Measurements from ENCODE around the gene PRMT7. TPM values are rescaled to one million over a fixed set of nuclear protein-coding genes. Genes with fewer than 3 reads are reported as not detected.

Gene PRMT7
- total RNA-seq, 1 experiment from 2014 or later = 33.1 TPM

DNA sequence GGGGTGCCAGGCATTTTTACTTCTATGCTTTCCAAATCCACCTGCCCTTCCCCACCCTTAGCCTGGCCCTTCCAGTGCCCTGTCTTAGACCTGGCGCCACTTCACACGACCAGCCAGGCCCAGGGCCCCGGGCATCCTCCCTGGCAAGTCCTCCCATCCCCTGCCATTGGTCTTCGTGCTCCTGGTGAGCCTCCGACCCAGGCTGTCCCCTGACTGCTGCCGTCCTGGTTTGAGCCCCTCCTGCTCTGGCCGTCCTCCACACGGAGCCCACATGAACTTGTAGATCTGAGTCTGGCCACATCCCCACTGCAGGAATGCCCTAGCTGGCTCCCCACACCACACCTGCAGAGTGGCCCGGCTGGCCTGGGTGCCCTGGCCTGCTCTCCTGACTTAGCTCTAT, 44.0 kb downstream of the PRMT7 start:
- ChIA-PET CTCF (interaction anchor here (0.6 kb wide), 1 partner anchor 19 kb away, joined by 7 read pairs; no protein-coding TSS in a partner anchor), POLR2A (no interaction called here)
- Histone ChIP-seq H3K27ac (ENCODE audit: low read length) (no peak overlapping the region), H3K27me3 (ENCODE audit: control insufficient read depth, insufficient read depth, low read length) (no peaks in the 10 kb centered on the region), H3K9me3 (ENCODE audit: control insufficient read depth, insufficient read depth, low read depth, low read length) (no peaks in the 10 kb centered on the region), H3K36me3 (ENCODE audit: control insufficient read depth, insufficient read depth, low read length) (no peaks in the 10 kb centered on the region), H3K4me3 (ENCODE audit: low read depth in 2 of 2, low read length in 2 of 2) (no peak overlapping the region), H3K4me1 (ENCODE audit: control insufficient read depth, insufficient read depth, low read length) (no peaks in the 10 kb centered on the region)
- intact Hi-C loops (cut with micrococcal nuclease; ENCODE audit: unreplicated experiment) (no loop called here), in situ Hi-C loops (cut with HindIII; ENCODE audit: low pct_unique_long_range_greater_than_20kb, low sequenced_read_pairs) (no loop called here)
- DNase-seq (ENCODE audit: low read depth, low spot score) (no peak), ATAC-seq (no peak)
- TF ChIP-seq POLR2AphosphoS5 (IDR thresholded peaks at IDR 0.05; ENCODE audit: low read depth, low read length) (no peak), REST (IDR thresholded peaks at IDR 0.05; ENCODE audit: insufficient read depth in 1 of 2, low read depth in 2 of 2, low read length in 1 of 2) (no peak), TCF7L2 (IDR thresholded peaks at IDR 0.05; ENCODE audit: low read depth, low read length) (no peak), SIN3A (IDR thresholded peaks at IDR 0.05; ENCODE audit: borderline replicate concordance, insufficient read depth, low read depth, low read length) (no peak)
- TF ChIP-seq, protein P1, sequence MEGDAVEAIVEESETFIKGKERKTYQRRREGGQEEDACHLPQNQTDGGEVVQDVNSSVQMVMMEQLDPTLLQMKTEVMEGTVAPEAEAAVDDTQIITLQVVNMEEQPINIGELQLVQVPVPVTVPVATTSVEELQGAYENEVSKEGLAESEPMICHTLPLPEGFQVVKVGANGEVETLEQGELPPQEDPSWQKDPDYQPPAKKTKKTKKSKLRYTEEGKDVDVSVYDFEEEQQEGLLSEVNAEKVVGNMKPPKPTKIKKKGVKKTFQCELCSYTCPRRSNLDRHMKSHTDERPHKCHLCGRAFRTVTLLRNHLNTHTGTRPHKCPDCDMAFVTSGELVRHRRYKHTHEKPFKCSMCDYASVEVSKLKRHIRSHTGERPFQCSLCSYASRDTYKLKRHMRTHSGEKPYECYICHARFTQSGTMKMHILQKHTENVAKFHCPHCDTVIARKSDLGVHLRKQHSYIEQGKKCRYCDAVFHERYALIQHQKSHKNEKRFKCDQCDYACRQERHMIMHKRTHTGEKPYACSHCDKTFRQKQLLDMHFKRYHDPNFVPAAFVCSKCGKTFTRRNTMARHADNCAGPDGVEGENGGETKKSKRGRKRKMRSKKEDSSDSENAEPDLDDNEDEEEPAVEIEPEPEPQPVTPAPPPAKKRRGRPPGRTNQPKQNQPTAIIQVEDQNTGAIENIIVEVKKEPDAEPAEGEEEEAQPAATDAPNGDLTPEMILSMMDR (IDR thresholded peaks at IDR 0.05) = no peak
- BruUV-seq (replicated peaks) = no TSS peak

DNA sequence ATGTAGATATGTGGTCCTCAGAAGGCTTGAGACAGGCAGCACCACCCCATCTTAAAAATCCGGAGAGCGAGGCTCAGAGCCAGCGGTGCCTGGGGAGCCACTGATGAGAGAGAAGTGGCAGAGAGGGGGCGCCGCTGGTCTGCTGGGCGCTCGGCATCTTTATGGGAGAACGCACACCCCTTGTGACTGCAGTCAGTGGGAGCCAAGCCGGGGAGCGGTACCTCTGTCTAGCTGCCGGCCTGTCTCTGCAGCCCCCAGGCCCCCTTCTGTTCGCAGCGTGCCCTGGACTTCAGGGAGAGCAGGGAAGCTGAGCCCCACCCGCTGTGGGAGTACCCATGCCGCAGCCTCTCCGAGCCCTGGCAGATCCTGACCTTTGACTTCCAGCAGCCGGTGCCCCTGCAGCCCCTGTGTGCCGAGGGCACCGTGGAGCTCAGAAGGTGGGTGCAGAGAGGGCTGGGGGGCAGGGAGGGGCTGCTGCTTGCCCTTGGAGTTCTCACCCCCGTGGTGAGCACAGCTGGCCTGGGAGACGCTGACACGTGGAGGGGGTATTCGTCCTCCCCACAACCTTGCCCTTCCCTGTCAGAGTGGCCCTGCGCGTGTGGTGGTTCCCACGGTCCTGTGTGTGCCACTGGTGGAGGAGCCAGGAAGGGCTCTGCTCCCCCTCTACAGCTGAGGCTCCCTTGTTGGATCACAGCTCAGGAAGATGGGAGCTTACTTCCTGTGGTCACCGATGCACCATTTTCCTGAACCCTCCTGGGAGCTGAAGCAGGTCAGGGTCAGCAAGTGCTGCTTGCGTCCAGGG, 44.8 kb downstream of the PRMT7 start:
- Histone ChIP-seq H3K4me1 (ENCODE audit: control insufficient read depth, insufficient read depth, low read length) (no peaks in the 10 kb centered on the region), H3K27me3 (ENCODE audit: control insufficient read depth, insufficient read depth, low read length) (no peaks in the 10 kb centered on the region), H3K4me3 (ENCODE audit: low read depth in 2 of 2, low read length in 2 of 2) (no peak overlapping the region), H3K36me3 (ENCODE audit: control insufficient read depth, insufficient read depth, low read length) (no peaks in the 10 kb centered on the region), H3K27ac (ENCODE audit: low read length) (no peak overlapping the region), H3K9me3 (ENCODE audit: control insufficient read depth, insufficient read depth, low read depth, low read length) (no peaks in the 10 kb centered on the region)
- TF ChIP-seq POLR2AphosphoS5 (IDR thresholded peaks at IDR 0.05; ENCODE audit: low read depth, low read length) (no peak), TCF7L2 (IDR thresholded peaks at IDR 0.05; ENCODE audit: low read depth, low read length) (no peak), REST (IDR thresholded peaks at IDR 0.05; ENCODE audit: insufficient read depth in 1 of 2, low read depth in 2 of 2, low read length in 1 of 2) (no peak), SIN3A (IDR thresholded peaks at IDR 0.05; ENCODE audit: borderline replicate concordance, insufficient read depth, low read depth, low read length) (no peak)
- TF ChIP-seq, protein P1 (IDR thresholded peaks at IDR 0.05) = peak; percentile 9; the same call in 1 of the 2 replicates
- POLR2A ChIA-PET = no interaction called here
- DNase-seq (ENCODE audit: low read depth, low spot score) (no peak), ATAC-seq (no peak)
- BruUV-seq (replicated peaks) = no TSS peak
- in situ Hi-C loops (cut with HindIII; ENCODE audit: low pct_unique_long_range_greater_than_20kb, low sequenced_read_pairs) = no loop called here
- CTCF ChIA-PET = interaction anchor here (0.6 kb wide), 1 partner anchor 20 kb away, joined by 7 read pairs; no protein-coding TSS in a partner anchor
- intact Hi-C loops (cut with micrococcal nuclease; ENCODE audit: unreplicated experiment) = no loop called here

Data from Panc1 (cell line).